Cardiac fibroblast (primary cell): ENCODE data around the gene FIGN.

Experiments
- DNase-seq, 2 donors: peaks; one replicate each; pipeline versions ENCODE4 v3.0.0 to v3.0.0-alpha.2; 2010; ENCODE audit warnings: low read depth in 2 of 2
- H3K4me3 ChIP-seq, 2 donors: replicated peaks in 1 of 2; 1 replicate in 1 of 2; 2 replicates in 1 of 2; pipeline ENCODE4 v1.5.1; 2011; ENCODE audit warnings: low read depth in 2 of 2, low read length in 2 of 2, mild to moderate bottlenecking in 2 of 2, moderate library complexity in 1 of 2
- TF ChIP-seq, protein P1 (sequence below): IDR thresholded peaks from one replicate; pipeline ENCODE4 v1.5.1; 2011; ENCODE audit warnings: low read depth, mild to moderate bottlenecking, low read length, inconsistent platforms

FIGN gene

DNA sequence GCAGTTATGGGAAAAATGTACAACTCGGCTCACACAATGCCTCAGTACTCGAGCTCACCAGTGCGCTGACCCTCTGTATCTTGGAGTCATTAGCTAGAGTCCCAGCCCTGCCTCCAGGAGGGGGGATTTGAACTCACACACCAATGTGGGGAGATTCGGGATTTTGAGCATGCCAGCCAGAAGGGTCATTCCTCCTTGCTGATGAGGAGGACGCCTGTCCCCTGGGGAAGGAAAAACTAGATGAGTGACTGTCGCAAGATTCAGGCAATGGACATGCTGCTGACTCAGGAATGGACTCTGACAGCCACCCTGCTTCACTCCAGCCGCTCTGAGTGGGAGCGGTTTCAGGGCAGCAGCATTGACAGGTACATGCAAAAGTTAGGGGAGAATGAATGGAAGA is 20.6 kb downstream of the FIGN start:
- DNase-seq: no peak
- TF ChIP-seq, protein P1, sequence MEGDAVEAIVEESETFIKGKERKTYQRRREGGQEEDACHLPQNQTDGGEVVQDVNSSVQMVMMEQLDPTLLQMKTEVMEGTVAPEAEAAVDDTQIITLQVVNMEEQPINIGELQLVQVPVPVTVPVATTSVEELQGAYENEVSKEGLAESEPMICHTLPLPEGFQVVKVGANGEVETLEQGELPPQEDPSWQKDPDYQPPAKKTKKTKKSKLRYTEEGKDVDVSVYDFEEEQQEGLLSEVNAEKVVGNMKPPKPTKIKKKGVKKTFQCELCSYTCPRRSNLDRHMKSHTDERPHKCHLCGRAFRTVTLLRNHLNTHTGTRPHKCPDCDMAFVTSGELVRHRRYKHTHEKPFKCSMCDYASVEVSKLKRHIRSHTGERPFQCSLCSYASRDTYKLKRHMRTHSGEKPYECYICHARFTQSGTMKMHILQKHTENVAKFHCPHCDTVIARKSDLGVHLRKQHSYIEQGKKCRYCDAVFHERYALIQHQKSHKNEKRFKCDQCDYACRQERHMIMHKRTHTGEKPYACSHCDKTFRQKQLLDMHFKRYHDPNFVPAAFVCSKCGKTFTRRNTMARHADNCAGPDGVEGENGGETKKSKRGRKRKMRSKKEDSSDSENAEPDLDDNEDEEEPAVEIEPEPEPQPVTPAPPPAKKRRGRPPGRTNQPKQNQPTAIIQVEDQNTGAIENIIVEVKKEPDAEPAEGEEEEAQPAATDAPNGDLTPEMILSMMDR: no peak
- H3K4me3 ChIP-seq: no peak overlapping the region

- DNase-seq: no peak
- TF ChIP-seq, protein P1: no peak
- H3K4me3 ChIP-seq: no peak overlapping the region
Observed at GRCh38 chr2:163713534-163714311, 22.1 kb downstream of the FIGN start.

DNA sequence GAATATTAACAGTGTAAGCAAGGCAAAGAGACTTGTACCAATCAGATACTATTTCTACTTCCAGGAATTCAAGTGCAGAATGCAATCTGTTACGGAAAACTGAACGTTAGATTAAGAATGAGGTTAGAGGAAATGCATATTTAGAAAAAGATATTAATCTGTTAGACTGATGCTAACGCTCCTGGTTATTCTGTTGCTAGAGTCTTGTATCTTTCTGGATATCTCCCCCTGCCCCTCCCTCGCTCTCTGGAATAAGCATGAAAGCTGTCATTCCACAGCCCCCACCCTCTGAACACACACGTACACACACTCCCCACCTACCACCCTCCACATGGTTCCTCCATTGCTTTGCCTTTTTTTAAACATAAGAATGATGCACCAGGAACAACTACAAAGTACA is 24.1 kb downstream of the FIGN start:
- no peak overlapping the region for H3K4me3 ChIP-seq
- DNase-seq: no peak
- TF ChIP-seq, protein P1: no peak

GRCh38 chr2:163711258-163711657 is 24.6 kb downstream of the FIGN start:
- TF ChIP-seq, protein P1: no peak
- no peak for DNase-seq

GRCh38 chr2:163709270-163709669 is 26.5 kb downstream of the FIGN start:
- no peak for DNase-seq
- TF ChIP-seq, protein P1: no peak

More at GRCh38 chr2:163711258-163711657, 24.6 kb downstream of the FIGN start:
- H3K4me3 ChIP-seq: no peak overlapping the region

DNA sequence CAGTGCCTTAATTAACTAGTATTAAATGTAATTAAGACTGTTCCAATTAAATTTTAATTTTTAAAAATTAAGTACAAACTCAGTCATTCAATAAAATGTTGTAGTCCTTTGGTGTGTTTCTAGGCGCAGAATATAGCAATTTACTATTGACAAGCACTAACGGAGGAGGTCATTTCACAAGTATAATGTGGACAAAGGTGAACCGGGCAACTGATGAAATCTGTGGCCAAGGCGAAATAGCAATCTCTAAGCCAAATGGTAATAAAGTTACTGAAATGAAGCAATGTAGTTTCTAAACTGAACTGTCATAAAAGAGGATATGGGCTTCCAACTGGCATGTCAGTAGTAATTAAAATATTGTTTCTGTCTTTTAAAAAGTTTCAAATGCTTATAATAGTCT is 27.5 kb downstream of the FIGN start:
- H3K4me3 ChIP-seq: no peak overlapping the region
- no peak for DNase-seq
- TF ChIP-seq, protein P1: no peak

More at GRCh38 chr2:163709270-163709669, 26.5 kb downstream of the FIGN start:
- no peak overlapping the region for H3K4me3 ChIP-seq
